HG02938 (cell line): Measurements from ENCODE around the gene EIF4E.
"Not testable (repeated sequence)": the region's sequence is repeated elsewhere in the genome, so short reads cannot be mapped to it uniquely, and the experiment has no call there.

Experiments used
- ATAC-seq: cut with Tn5 transposase; IDR thresholded peaks from one replicate; pipeline ENCODE4 v1.9.1; 2021; ENCODE audit warnings: mild to moderate bottlenecking, moderate library complexity; ENCODE audit not compliant: unreplicated experiment

EIF4E gene

GRCh38 chr4:98886382-98886781 lies 42.6 kb downstream of the EIF4E start:
- not testable (repeated sequence) for ATAC-seq

DNA sequence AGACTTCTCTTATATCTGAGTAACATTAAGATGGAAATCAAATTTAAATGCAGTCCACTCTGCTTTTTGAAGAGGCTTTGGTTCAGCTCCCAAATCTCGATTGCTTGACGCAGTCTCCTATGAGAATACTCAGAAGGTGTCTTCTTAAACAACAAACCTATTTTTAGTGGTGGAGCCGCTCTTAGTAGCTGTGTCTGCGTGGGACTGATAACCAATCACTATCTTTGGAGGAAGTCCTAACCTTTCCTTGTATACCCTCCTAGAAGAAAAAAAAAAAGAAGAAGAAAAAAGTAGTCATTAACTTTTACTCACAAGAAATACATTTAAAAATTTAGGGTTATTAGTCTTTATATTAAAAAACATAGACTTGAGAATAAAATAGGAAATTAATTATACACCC lies 48.0 kb downstream of the EIF4E start:
- ATAC-seq: not testable (repeated sequence)

DNA sequence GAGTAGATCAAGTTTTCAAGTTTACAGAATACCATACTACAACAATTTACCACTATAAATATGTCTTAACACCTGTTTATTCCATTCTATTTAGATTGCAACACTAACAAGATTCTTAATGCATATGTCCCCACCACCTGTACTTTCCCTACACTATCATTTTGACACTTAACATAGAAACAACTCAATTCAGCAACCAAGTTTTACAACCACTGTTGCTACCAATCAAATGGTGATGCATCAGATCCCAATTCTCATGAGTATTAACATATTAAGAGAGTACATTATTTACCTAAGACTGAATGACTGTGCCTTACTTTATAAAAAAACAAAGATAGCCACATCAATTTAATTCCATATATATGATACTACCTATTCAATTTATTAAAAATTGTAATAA lies 49.4 kb downstream of the EIF4E start:
- no peak for ATAC-seq

DNA sequence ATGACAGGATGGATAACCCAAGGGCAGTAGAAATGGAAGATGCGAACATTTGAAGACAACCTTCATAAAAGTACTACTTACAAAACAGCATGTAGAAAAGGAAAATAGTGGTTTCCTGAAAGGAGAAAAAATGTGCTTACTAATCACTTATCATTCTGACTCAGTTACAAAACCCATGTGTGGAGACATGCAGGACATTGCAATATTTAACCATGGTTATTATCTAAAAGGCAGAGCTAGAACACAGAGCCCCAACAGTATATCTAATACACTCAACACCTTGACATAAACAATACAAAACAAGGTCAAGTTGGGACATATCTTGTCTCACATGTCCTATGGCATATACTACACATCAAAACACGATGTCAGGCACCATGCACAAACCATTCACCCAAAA lies 55.9 kb downstream of the EIF4E start:
- ATAC-seq: no peak

DNA sequence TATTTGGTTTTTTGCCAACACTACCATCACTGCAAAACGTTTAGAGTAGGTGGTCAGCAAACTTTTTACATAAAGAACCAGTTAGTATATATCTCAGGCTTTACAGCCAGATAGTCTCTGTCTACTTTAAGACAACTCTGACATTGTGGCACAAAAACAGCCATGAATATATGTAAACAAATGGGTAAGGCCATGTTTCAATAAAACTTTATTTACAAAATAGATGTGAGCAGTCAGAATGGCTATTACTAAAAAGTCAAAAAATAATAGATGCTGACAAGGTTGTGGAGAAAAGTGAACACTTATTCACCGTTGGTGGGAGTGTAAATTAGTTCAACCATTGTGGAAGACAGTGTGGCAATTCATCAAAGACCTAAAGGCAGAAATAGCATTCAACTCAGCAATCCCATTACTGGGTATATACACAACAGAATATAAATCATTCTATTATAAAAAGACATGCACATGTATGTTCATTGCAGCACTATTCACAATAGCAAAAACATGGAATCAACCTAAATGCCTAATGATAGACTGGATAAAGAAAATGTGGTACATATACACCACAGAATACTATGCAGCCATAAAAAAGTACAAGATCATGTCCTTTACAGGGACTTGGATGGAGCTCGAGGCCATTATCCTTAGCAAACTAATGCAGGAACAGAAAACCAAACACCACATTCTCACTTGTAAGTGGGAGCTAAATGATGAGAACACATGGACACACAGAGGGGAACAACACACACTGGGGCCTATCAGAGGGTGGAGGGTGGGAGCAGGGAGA lies 56.6 kb downstream of the EIF4E start:
- ATAC-seq: not testable (repeated sequence)

DNA sequence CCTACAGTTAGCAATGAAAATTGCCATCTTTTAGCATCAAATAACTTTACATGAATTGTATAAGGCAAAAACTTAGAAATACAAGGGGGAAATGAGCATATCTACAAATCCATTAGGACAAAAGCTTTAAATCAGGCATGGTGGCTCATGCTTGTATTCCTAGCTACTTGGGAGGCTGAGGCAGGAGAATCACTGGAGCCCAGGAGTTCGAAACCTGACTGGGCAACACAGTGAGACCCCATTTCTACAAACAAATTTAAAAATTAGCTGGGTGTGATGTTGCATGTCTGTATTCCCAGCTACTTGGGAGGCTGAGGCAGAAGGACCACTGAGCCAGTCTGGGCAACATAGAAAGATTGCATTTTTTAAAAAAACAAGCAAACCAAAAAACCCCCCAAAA lies 61.3 kb downstream of the EIF4E start:
- ATAC-seq: no peak

GRCh38 chr4:98865059-98865458 lies 63.9 kb downstream of the EIF4E start:
- ATAC-seq: no peak

DNA sequence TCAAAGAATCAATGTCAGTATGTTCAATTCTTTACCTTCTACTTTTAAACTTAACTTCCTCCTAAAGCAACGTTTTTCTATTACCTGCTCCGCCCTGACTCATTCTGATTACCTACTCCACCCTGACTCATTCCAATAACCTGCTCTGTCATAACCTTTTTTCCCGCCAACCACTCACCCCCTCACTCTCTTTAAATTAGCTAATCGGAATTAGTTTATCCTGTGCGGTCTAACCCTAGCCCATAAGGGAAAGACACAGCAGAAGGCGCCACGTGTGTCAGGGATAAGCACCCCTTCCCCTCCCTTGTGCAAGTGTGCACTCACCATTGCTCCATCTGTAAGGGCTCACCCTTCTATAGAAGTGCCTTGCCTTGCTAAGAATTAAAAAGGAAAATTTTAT lies 64.4 kb downstream of the EIF4E start:
- no peak for ATAC-seq

DNA sequence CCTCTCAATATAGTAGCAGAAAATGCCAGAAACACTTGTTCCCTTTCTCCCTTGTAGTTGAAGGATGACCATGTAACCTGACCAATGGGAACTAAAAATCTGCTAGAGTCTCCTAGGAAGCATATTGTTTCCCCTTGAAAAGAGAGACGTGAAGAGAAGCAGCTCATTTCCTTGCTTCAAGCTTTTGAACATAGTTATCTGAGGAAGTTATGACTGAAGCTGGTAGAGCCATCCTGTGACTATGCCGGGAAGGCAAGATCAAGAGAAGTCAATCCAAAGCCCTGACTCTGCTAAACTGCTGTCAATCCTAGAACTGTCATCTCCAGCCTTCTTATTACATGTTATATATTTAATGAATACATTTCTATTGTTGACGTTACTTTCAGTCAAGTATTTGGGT lies 66.6 kb downstream of the EIF4E start:
- ATAC-seq: no peak

DNA sequence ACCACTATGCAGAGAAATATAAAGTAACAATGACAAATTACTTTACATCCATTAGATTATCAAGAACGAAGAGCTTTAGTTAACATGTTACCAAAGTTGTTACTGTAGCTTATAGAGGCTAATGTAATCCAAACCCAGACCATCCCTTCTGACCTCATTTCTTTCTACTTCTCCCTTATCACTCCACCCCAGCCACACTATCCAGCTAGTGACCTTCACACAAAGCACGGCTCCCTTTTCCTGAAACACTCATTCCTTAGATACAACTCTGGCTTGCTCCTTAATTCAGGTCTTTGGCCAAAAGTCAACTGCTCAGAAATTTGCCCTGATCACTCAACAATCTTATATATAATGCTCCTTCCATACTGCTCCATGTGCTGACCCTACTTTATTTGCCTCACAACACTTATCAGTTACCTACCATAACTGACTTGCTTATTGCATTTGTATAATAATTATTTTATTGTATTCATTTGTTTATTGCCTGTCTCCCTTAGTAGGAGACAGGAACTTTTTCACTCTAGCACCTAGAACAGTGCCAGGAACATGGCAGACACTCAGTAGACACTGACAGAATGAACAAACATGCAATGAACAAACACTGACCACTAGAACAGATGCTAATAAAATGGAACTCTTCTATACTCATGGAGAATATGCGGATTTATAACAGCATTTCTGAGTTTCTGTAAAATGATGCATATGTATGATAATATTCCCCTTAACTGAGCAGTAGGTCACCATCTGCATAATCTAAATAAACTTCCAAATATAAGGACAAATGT lies 67.6 kb downstream of the EIF4E start:
- no peak for ATAC-seq

- no peak for ATAC-seq
Measured at GRCh38 chr4:98851806-98852205, 77.1 kb downstream of the EIF4E start.

DNA sequence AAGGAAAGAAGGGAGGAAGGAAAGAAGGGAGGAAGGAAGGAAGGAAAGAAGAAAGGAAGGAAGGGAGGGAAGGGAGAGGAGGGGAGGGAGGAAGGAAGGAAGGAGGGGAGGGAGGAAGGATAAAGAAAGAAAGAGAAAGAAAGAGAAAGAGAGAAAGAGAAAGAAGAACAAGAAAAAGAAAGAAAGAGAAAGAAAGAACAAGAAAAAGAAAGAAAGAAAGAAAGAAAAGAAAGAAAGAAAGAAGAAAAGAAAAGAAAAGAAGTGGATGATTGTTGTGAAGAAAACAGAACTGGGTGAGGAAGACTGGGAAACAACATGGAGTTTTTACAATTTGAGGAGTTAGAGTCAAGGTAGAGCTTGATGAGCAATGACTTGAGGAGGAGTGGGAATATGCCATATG lies 78.0 kb downstream of the EIF4E start:
- ATAC-seq: no peak

DNA sequence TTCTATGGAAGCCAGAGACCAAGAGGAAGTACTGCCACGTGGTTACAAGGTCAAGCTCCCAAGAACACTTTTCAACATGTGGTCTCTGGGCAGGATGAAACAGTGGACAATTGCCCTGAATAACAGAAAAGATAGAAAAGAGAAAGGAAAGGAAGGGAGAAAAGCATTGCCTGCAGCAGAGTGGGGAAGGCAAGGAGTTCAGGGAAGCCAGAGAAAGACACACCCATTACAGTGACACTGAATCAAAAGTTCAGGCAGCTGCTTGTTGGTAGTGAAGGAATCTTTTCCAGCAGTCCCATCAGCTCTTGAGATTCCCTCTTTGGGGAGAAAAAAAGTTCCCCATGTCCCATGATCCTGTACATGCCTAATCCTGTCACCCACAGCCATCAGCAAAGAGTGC lies 80.5 kb downstream of the EIF4E start:
- no peak for ATAC-seq

DNA sequence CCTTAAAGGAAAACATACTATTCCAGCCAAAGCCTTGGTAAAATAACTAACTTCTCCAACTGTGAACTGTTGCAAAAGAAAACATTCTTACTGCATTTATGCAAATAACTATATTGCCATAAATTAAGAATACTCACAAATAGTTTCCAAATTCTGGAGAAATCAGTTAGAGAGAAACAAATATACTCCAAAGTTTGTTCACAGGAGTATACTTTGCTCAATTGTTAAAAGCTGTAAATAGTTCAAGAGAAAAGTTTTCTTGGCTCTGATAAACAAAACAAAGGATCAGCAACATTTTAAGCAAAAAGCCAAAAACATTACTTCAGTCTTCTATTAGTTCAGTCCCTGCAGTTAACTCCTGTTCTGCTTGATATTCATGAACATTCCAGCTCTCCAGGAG lies 83.0 kb downstream of the EIF4E start:
- ATAC-seq: no peak

DNA sequence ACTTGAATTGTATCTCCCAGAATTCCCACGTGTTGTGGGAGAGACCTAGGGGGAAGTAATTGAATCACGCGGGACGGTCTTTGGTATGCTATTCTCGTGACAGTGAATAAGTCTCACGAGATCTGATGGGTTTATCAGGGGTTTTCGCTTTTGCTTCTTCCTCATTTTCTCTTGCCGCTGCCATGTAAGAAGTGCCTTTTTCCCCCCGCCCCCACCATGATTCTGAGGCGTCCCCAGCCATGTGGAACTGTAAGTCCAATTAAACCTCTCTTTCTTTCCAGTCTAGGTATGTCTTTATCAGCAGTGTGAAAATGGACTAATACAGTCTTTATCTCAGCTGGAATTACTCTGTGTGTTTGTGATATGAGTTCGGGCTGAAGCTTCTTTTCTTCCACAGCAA lies 86.0 kb downstream of the EIF4E start:
- ATAC-seq: not testable (repeated sequence)

- ATAC-seq: no peak
Measured at GRCh38 chr4:98838977-98839618, 89.8 kb downstream of the EIF4E start.

DNA sequence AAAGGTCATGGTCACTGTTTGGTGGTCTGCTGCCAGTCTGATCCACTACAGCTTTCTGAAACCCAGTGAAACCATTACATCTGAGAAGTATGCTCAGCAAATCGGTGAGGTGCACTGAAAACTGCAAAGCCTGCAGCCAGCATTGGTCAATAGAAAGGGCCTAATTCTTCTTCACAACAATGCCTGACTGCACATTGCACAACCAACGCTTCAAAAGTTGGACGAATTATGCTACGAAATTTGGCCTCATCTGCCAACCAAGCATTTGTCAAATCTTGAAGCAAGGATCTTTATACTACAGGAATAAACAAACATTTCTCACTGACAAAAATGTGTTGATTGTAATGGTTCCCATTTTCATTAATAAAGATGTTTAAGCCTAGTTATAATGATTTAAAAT lies 90.4 kb downstream of the EIF4E start:
- no peak for ATAC-seq

- no peak for ATAC-seq
Measured at GRCh38 chr4:98833384-98833783, 95.5 kb downstream of the EIF4E start.

GRCh38 chr4:98831036-98831435 lies 97.9 kb downstream of the EIF4E start:
- not testable (repeated sequence) for ATAC-seq
